Glomerular visceral epithelial cell (primary cell): ENCODE data around the gene TANGO6.

Experiments used
- DNase-seq: peaks from one replicate; pipeline ENCODE4 v3.0.0-alpha.2; 2016; ENCODE audit errors: extremely low spot score

Gene TANGO6

DNA sequence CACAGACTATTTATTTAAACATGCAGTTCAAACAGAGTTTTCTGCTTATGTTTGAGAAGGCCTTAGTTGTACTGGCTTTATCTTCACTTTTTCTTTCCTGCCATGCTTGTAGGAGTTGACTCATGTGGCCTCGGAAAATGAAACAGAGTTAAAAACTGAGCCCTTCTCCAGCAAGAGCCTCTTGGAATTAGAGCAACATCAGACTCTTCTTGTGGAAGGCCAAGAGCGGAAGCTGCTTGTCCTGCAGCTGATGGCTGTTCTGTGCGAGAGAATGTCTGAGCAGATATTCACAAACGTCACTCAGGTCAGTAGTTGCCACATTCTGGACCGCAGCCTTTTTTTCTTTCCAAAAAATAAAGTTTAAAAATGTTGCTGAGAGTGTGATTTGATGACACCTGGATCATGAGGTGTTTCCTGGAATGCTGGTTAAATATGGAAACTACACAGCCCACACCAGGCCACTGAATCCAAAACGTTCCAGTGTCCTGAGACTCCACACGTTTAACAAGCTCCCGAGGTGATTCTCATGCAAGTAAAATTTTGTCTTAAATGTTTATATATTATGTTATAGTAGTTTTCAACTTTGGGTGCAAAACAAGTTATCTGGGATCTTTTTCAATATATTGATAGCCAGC is 65.9 kb downstream of the TANGO6 start:
- DNase-seq, result no peak

DNA sequence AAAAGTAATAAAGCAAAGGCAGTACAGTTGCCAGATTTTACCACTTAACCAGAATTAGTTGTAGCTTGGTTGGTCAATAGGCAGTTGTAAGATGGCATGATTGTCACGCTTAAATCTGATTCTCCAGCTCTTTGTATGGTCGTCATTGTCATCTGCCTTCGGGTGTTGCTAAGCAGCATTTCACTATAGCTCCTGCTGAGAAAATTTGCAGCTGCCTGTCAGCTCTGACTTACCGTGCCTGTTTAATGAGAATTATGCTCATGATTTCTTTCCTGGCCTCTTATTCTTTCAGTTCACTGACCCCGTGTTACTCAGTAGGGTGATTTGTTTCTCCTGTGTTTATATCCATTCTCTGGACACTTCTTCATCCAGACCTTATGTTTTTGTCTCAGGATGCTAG is 66.7 kb downstream of the TANGO6 start:
- no peak for DNase-seq

DNA sequence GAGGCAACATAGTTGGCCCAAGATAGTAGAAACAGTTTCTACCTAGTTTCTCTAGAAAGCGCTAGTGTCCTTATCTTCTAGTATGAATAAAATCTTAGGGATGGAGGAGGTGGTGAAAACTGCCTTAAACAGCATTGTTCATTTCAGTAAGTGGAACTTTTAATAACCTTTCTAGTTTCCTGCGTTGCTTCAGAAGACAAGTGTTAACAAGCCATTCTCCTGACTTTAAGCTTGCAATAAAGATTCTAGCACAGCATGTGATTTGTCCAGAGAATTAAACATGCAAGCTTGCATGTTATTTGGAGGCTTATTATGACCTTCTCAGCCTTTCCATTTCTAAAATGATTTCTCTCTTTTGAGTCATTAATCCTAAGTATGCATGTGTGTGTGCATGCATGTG is 72.3 kb downstream of the TANGO6 start:
- no peak for DNase-seq

DNA sequence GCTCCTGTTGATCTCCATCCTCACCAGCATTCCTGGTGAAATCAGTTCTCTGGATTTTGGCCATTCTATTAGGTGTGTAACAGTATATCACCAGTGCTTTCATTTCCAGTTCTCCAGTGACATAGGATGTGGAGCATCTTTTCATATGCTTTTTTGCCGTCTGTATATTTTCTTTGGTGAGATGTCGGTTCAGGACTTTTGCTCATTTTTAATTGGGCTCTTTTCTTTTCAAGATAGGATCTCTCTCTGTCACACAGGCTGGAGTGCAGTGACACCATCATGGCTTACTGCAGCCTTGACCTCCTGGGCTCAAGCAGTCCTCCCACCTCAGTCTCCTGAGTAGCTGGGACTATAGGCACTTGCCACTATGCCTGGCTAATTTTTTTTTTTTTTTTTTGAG is 74.2 kb downstream of the TANGO6 start:
- DNase-seq, result no peak

DNA sequence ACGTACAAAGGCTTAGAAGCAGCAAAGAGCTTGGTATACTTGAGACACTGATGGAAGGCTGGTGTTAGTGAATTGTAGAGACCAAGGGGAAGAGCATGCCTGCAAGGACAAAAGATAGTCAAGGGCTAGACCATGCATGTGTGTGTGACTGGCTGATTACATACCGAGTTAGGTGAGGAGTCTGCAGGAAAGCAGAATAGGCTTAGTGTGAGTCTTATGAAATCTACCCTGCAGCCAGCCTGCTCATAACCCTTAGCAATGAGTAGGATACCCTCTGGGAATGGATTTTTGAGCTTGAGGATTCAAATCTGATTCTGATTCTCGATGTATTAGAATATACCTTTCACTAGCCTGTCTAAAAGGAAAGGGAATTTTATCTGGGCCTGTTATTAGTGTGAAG is 77.0 kb downstream of the TANGO6 start:
- DNase-seq, result no peak

DNA sequence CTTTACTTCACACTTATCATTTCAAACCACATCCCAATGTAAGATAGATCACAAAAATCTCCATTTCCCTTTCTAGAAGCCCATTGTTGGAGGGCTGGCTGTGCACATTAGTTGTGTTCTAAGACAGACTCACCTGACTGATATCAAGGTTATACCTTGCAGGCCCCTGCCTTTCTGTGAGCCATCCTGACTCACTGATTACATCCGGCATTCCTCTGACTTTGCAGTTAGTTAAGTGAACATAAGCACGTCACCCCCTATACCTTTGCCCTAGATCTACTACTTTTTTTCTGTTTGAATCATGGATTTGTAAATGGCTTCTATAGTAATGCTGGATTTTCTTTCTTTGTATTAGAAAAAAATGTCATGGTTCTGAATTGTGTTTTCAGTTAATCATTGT is 78.3 kb downstream of the TANGO6 start:
- peak; percentile 68 for DNase-seq

DNA sequence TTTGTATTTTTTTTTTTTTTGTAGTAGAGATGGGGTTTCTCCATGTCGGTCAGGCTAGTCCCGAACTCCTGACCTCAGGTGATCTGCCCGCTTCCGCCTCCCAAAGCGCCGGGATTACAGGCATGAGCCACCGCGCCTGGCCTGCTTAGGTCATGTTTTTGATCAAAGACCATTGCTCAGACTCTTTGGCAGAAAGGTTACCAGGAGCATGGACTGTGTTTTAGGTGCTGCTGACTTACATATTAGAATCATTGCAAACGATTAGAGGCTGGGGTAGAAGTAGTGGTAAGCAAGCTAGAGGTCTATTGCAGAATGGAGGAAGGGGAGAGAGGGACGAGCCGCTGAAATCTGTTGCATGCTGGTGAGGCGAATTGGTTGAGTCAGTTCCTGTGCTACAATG is 79.8 kb downstream of the TANGO6 start:
- DNase-seq, result no peak

DNA sequence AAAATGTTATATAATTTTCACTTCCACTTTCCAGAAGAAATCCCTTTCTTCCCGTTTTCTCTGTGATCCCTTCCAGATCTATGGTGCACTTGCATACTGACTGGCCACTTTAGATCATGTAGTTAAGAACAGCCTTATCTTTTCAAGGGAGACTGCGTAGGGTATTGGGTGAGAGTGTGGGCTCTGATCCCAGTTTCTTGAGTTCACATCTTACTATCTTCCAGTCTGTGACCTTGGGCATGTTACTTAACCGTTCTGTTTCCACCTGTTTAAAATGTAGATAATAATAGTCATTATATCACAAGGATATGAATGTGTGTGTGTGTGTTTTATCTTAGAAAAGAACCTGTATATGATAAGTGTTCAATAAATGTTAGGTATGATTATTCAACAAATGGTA is 83.7 kb downstream of the TANGO6 start:
- DNase-seq, result no peak

DNA sequence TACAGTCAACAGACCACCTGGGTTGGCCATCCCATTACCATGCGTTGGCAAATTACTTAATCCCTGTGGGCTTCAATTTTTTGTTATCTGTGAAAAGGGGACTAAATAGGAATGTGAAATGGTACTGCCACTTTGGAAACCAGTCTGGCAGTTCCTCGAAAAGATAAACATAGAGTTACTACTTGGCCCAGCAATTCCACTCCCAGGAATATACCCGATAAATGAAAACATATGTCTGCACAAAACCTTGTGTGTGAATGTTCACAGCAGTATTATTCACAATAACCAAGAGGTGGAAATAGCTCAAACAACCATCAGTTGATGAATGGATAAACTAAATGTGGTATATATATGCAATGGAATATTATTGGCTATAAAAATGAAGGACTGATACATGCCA is 87.9 kb downstream of the TANGO6 start:
- DNase-seq, result no peak

DNA sequence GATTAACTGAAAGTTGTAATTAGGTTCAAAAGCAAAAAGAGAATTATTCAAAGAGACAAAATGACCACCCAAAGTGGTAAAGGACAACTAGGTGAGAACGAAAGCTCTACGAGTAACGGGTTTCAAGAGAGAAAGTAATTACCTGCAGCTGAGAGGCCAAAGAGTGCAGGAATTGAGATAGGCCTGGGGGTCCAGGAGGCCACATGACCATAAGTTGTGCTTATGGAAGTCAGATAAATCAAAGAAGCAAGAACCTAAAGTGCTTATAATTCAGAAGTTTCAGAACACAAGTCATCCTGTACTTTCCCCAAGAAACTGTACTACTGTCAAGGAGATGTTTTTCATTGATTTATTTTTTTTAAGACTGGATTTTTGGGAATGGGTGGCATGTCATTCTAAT is 91.1 kb downstream of the TANGO6 start:
- no peak for DNase-seq

DNA sequence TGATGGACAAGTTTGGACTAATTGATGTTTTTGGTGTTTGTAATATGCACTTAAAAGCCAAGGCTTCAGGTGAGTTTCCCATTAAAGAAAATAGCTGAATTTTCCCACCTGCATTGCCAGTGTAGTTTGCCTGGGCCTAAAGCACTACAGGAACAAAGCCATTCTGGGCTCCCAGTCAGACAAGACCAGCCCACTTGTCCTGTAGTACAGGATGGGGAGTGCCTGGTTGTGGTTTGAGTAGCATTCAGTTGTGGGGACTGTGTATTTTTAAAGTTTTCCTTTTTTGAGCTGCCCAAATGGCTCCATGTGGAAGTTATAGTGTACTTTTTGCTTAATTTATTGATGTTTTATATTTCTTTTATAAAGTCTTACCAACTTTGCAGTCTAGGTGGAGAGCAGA is 91.7 kb downstream of the TANGO6 start:
- no peak for DNase-seq

DNA sequence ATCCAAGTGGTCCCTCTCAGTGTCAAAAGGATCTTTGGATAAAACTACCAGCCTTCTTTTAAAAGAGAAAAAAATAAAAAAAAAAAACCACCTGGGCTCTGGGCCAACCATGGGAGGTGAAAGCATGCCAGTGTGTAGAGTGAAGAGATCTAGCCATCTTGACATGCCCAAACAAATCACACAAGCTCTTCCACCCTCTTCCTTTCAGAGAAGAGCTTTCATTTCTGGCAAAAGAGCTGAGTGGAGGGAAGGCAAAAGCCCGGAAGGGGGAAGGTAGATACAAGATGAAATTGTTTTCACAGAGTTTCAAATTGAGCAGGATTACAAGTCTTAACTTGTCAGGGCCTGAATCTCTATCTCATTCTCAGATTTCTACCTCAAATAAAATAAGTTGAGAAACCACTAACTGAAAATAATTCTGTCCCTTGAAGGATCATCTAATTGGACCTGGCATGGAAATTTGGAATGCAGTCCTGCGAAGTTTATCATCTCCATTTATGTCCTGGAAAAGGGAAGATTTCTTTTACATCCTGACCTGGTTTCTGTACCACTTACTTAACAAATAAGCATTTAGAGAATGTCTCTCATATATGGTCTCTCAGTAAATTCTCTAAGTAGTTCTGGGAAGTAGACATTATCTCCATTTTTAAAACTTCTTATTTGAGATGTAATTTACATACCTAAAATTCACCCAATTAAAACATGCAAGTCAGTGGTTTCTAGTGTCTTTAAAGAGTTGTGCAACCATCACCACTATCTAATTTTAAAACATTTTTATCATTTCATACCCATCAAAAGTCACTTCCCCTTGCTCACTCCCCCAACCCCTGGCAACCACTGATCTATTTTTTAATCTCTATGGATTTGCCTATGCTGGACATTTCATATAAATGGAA is 93.7 kb downstream of the TANGO6 start:
- DNase-seq, result peak; percentile 33

DNA sequence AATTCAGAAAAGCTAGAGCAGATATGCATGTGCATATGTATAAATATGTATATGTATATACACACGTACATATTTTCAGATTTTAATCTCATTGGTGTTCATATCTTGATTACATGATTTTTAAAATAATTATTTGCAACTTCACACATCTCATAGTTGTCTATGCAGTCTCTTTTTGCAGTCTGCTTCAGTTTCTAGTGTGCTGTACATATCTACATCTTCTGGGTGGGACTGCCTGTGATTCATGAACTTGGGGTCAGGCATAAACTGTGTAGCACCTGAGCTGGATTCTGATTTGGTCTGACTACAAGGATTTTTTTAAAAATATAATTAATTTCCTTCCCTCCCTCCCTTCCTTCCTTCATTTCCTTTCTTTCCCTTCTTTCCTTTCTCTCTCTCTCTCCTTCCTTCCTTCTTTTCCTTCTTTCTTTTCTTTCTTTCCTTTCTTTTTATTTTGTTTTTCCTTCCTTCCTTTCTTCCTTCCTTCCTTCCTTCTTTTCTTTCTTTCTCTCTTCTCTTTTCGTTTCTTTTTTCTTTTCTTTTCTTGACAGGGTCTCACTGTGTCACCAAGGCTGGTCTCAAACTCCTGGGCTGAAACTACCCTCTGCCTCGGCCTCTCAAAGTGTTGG is 96.5 kb downstream of the TANGO6 start:
- DNase-seq, result no peak

DNA sequence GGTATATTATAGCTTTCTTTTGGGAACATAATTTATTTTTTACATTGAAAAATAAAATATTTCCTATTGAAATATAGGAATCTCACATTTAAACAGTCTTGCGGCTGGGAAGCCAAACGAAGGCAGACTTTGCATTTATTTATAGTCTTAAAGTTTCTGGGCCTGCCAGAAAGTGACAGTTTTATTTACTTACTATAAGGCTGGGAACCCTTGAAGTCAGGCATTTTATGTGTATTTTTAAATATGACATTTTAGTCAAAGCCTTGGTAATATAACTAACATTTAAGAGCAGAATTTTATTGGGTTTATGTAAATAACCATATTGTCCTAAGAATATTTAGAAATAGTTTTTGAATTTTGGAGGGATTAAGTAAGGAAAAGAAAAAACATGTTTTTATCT is 97.5 kb downstream of the TANGO6 start:
- DNase-seq, result no peak

DNA sequence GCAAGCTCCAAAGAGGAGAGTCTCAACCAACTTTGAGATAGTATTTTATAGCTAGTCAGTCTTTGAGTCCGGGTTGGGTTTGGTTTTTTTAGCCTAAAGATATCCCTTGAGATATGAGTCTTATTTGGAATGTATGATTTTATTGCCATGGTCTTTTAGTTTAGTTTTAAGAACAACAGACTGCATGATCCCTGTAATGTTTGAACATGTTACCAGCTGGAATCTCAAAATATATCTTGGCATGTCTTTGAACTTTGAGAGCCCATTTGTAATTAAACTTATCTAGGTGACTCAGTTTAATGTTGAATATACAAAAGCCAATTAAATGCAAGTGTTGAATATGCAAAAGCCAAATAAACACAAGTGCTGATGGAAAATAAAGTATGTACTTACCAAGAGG is 100.6 kb downstream of the TANGO6 start:
- DNase-seq, result no peak

DNA sequence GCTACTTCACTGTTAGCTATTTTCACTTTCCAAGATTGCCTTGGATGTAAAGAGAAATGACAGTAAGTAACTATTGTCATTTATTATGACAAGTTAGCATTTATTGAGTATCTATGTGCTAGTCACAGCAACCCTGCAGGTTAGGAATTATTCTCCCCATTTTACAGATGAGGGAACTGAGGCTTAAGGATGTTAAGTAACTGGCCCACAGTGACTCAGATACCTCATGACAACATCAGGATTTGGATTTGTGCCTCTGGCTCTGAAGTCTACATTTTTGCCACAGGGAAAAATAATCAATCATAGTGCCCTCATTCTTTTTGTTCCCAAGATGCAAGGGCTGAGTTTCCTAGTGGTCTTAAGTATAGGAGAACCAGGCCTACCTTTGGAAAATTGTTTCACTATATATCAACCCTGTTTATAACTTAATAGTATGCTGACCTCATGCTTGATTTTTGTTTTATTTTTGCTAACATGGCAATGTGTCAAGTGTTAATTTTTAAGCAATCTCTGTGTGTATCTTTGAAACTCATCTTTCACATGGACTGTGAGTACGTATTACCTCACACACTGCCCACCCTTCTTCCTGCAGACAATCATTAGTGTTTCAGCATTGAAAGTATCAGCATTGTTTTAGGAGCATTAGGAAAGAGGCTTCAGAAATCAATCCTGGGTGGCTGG is 105.0 kb downstream of the TANGO6 start:
- no peak for DNase-seq

DNA sequence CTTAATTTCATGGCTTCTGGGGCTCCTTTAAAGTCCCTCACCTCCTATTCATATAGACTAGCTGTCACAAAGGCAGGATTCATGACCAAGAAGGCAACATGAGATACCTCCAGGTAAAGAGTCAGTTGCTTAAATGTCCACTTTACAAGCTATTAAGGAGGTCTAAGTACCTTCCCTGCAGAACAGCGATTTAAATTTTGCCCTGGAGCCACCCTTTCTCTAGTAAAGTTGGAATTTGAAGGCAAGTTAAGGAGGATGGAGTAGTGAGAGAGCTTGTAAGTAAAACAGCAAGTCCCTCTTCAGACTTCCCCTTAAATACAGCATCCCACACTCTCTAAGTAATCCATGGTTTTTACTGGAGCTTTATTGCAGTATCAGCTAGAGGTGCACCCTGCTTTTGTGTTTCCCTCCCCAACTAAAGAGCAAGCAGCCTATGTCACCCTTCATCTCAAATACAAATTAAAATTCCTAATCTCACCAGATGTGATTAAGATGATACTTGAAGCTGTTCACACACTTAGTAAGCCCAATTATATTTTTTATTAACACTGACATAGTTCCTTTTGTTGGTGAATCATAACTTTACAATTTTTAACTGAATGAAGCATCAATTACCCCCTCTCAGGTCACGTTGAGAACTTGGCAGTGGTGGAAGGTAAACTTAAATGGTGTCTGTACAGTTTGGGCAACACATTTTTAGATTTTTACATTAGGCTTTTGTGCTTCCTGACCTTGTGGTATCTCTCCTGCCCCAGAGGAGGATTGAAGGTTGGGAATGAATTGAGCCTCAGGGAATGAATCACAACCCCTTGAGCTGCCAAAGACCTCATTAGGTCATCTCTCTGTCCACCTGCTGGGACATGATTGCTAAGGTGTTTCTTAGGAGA is 108.9 kb downstream of the TANGO6 start:
- peak; percentile 47 for DNase-seq

DNA sequence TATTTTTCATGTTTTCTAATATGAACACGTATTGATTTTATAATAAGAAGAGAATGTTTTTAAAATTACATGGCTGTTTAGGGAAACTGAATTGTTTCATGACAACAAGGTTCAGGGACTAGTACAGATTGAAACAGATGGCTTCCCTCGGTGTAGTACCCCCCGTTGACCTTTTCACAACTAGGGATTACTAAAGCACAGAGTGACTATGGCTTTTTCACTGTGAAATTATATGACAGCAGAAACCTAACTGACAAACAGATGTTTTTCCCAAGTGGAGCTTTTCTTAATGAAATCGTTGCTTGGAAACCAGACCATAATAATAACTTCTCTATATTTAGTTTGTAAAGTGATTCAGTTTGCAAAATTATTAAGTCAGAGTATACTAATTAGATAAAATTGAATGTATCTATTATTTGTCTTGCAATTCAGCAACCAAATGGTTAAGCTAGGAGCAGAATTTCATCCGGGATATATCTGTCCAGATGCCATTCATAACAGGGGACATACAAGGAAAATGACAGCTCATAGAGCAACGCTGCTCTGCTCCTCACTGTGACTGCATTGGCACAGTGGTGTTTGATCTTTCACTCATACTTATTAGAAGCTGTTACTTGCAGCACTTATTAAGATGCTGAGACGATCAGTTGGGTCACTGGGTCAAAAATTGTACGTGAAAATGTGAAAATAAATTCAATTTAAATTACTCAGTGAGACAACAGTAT is 111.7 kb downstream of the TANGO6 start:
- DNase-seq, result no peak

DNA sequence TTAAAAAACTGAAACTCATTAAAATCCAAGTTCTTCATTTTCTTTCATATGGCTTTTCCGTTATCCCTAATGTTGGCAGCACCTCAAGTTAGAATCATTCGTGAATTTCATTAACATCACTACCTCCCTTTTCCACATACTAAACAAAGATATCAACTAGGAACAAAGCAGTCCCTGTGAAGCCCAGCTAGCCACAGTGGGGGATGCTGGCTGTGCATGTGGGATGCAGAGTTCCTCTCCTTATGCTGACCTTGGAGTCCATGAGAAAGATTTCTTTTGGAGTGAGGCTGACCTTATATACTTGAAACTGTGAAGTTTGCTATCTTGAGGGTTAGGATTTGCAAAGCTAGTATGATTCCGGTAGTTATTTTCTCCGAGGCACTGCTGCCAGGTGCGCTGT is 117.6 kb downstream of the TANGO6 start:
- no peak for DNase-seq

DNA sequence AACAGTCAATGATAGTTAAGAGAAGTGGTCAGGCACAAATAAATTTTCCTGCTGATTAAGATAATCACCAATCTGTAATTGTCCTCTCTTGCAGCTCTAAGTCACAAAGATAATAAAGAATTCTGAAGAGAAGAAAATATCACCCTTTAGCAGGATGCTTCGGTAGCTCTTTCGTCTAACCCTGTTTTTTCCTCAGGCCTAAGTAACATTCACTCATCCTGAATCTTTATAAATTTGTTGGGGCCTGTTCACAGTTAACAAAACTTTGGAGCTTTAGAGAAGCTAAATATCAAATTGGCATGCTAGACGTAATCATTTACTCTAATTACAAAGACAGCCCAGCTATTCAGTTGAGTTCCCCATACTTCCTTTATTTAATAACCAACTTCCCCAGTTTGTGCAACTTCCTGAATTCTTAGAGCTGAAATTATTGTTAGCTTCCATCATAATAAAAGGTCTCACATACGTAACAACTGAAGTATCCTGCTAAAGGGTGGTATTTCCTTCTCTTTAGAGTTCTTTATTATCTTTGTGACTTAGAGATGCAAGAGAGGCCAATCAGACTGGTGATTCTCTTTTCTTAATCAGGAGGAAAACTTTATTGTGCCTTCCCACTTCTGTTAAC is 118.6 kb downstream of the TANGO6 start:
- DNase-seq, result no peak
